H1 (cell line): ENCODE data around the gene MPPED2. TPM values are rescaled to one million over a fixed set of nuclear protein-coding genes. Genes with fewer than 3 reads are reported as not detected.

Experiments used
- CTCF ChIA-PET: fragments of 300-600 bp; sonication (Branson Sonifier 250); formaldehyde crosslinking; loops from one replicate; lab custom pipeline; 2021; ENCODE audit not compliant: partially characterized antibody; lab: Charles Lee
- POLR2A ChIA-PET: fragments of 300-600 bp; sonication (Branson Sonifier 250); formaldehyde crosslinking; loops from one replicate; lab custom pipeline; 2021; ENCODE audit warnings: inconsistent platforms; ENCODE audit not compliant: partially characterized antibody; lab: Charles Lee
- DNase-seq, 2 experiments: peaks; one replicate each; pipeline versions ENCODE4 v3.0.0 to v3.0.0-alpha.2; 2010 to 2022; ENCODE audit warnings: low spot score in 2 of 2, low read depth in 1 of 2, mixed read lengths in 1 of 2
- FAIRE-seq: peaks from 2 replicates; lab custom pipeline; 2011; peaks lifted over from hg19 to GRCh38; lab: Jason Lieb, UNC
- H2AFZ ChIP-seq: 2 replicates; pipeline ENCODE4 v1.8.1; 2012; ENCODE audit warnings: low read length, inconsistent platforms
- H2AK5ac ChIP-seq: 2 replicates; pipeline ENCODE4 v1.6.1; 2013; ENCODE audit warnings: low read depth, low read length
- H2BK120ac ChIP-seq: replicated peaks from 2 replicates; pipeline ENCODE3; 2013; ENCODE audit warnings: low read depth, low read length, inconsistent platforms
- H2BK12ac ChIP-seq: 2 replicates; pipeline ENCODE4 v1.6.1; 2013; ENCODE audit warnings: low read depth, low read length
- H2BK15ac ChIP-seq: 2 replicates; pipeline ENCODE4 v1.6.1; 2013; ENCODE audit warnings: low read length
- H2BK20ac ChIP-seq: 2 replicates; pipeline ENCODE4 v1.6.1; 2013; ENCODE audit warnings: low read length
- H2BK5ac ChIP-seq: 2 replicates; pipeline ENCODE4 v1.6.1; 2013; ENCODE audit warnings: low read depth, low read length
- H3K14ac ChIP-seq: 2 replicates; pipeline ENCODE4 v1.6.1; 2013; ENCODE audit warnings: inconsistent platforms; ENCODE audit not compliant: insufficient read length
- H3K18ac ChIP-seq: 2 replicates; pipeline ENCODE4 v1.6.1; 2013; ENCODE audit warnings: low read length; ENCODE audit errors: extremely low read depth
- H3K23ac ChIP-seq: 2 replicates; pipeline ENCODE4 v1.6.1; 2013; ENCODE audit warnings: inconsistent platforms; ENCODE audit not compliant: insufficient read length
- H3K23me2 ChIP-seq: 2 replicates; pipeline ENCODE4 v1.6.1; 2013; ENCODE audit warnings: low read depth, low read length
- H3K27ac ChIP-seq: 2 replicates; pipeline ENCODE4 v1.6.1; 2011; ENCODE audit warnings: low read depth, low read length, inconsistent platforms
- H3K27me3 ChIP-seq, 4 experiments: replicated peaks in 1 of 4; 1 replicate in 1 of 4; 2 replicates in 3 of 4; pipeline versions ENCODE4 v1.6.1 to v1.8.1; 2011 to 2013; ENCODE audit warnings: low read length in 3 of 4, mild to moderate bottlenecking in 3 of 4, inconsistent platforms in 2 of 4, mixed read lengths in 2 of 4, moderate library complexity in 1 of 4; ENCODE audit not compliant: control insufficient read depth in 3 of 4, insufficient read depth in 3 of 4; ENCODE audit errors: extremely low read depth in 1 of 4
- H3K36me3 ChIP-seq, 4 experiments: 2 replicates each; pipeline versions ENCODE4 v1.6.1 to v1.8.1; 2011 to 2013; ENCODE audit warnings: mild to moderate bottlenecking in 4 of 4, low read length in 3 of 4, moderate library complexity in 2 of 4, control low read depth in 1 of 4, inconsistent platforms in 1 of 4; ENCODE audit not compliant: insufficient read depth in 4 of 4, control insufficient read depth in 2 of 4
- H3K4ac ChIP-seq: replicated peaks from 2 replicates; pipeline ENCODE3; 2013; ENCODE audit warnings: low read length, low read depth, mixed read lengths, inconsistent platforms; ENCODE audit not compliant: insufficient read length
- H3K4me1 ChIP-seq, 4 experiments: replicated peaks in 1 of 4; 1 replicate in 1 of 4; 2 replicates in 3 of 4; pipeline versions ENCODE4 v1.6.1 to v1.8.1; 2011 to 2013; ENCODE audit warnings: low read length in 3 of 4, inconsistent platforms in 2 of 4, mixed read lengths in 1 of 4; ENCODE audit not compliant: insufficient read depth in 4 of 4, control insufficient read depth in 3 of 4
- H3K4me2 ChIP-seq, 2 experiments: 2 replicates each; pipeline versions ENCODE4 v1.6.1 to v1.8.1; 2011 to 2013; ENCODE audit warnings: low read depth in 2 of 2, low read length in 2 of 2, control low read depth in 1 of 2, inconsistent platforms in 1 of 2, mild to moderate bottlenecking in 1 of 2; ENCODE audit not compliant: insufficient read depth in 1 of 2
- H3K4me3 ChIP-seq, 4 experiments: fragments of 200-600, 300-600 bp in 1 of 4; sonication (generic), shearing (Covaris generic), sonication (Bioruptor Twin) in 1 of 4; 2 replicates each; pipeline versions ENCODE4 v1.5.1 to v1.8.1; 2011 to 2016; ENCODE audit warnings: low read length in 4 of 4, low read depth in 3 of 4, control low read depth in 2 of 4, inconsistent platforms in 2 of 4, mild to moderate bottlenecking in 2 of 4, mixed read lengths in 1 of 4, moderate library complexity in 1 of 4; ENCODE audit not compliant: insufficient read depth in 2 of 4; ENCODE audit errors: extremely low read depth in 1 of 4
- H3K56ac ChIP-seq: replicated peaks from 2 replicates; pipeline ENCODE3; 2013; ENCODE audit warnings: low read depth, mild to moderate bottlenecking, mixed read lengths, low read length, inconsistent platforms; ENCODE audit not compliant: insufficient read length
- H3K79me1 ChIP-seq: 2 replicates; pipeline ENCODE4 v1.6.1; 2013; ENCODE audit warnings: low read depth, low read length, control low read depth
- H3K79me2 ChIP-seq, 2 experiments: 2 replicates each; pipeline versions ENCODE4 v1.6.1 to v1.8.1; 2012 to 2013; ENCODE audit warnings: low read length in 2 of 2, mild to moderate bottlenecking in 2 of 2, inconsistent platforms in 1 of 2; ENCODE audit not compliant: insufficient read depth in 2 of 2, control insufficient read depth in 1 of 2
- H3K9ac ChIP-seq, 4 experiments: replicated peaks in 1 of 4; 1 replicate in 1 of 4; 2 replicates in 3 of 4; pipeline versions ENCODE4 v1.6.1 to v1.8.1; 2011 to 2013; ENCODE audit warnings: low read depth in 3 of 4, low read length in 3 of 4, control low read depth in 2 of 4, mild to moderate bottlenecking in 2 of 4, moderate library complexity in 2 of 4, inconsistent platforms in 1 of 4; ENCODE audit errors: extremely low read depth in 1 of 4
- H3K9me3 ChIP-seq, 2 experiments: 2 replicates each; pipeline versions ENCODE4 v1.6.1 to v1.8.1; 2012 to 2013; ENCODE audit warnings: mild to moderate bottlenecking in 2 of 2, moderate library complexity in 2 of 2, control low read depth in 1 of 2, inconsistent platforms in 1 of 2, low read depth in 1 of 2, low read length in 1 of 2, mixed read lengths in 1 of 2; ENCODE audit not compliant: insufficient read depth in 2 of 2
- H4K20me1 ChIP-seq, 2 experiments: replicated peaks in 1 of 2; 2 replicates each; pipeline versions ENCODE3 to v1.8.1; 2011 to 2013; ENCODE audit warnings: inconsistent platforms in 2 of 2, low read length in 2 of 2, mild to moderate bottlenecking in 1 of 2; ENCODE audit not compliant: insufficient read depth in 2 of 2, control insufficient read depth in 1 of 2
- H4K5ac ChIP-seq: 2 replicates; pipeline ENCODE4 v1.6.1; 2013; ENCODE audit warnings: low read length, low read depth, mixed read lengths, inconsistent platforms; ENCODE audit not compliant: insufficient read length
- H4K8ac ChIP-seq: 2 replicates; pipeline ENCODE4 v1.8.0; 2013; ENCODE audit warnings: mild to moderate bottlenecking, moderate library complexity, low read length, inconsistent platforms; ENCODE audit not compliant: insufficient read depth; ENCODE audit errors: extremely low read depth
- H4K91ac ChIP-seq: replicated peaks from 2 replicates; pipeline ENCODE3; 2013; ENCODE audit warnings: low read length, mixed read lengths, inconsistent platforms; ENCODE audit not compliant: insufficient read length
- KDM4A ChIP-seq: IDR thresholded peaks from one replicate; pipeline ENCODE4 v1.7.1; 2012; ENCODE audit warnings: low read depth, mild to moderate bottlenecking, moderate library complexity, low read length, inconsistent platforms; ENCODE audit not compliant: severe bottlenecking
- POLR2AphosphoS5 ChIP-seq: IDR thresholded peaks from 2 replicates; pipeline ENCODE4 v1.6.1; 2011; ENCODE audit warnings: low read depth, low read length
- TAF7 ChIP-seq: optimal IDR thresholded peaks from 2 replicates; pipeline ENCODE3; 2011; ENCODE audit warnings: low read depth, mild to moderate bottlenecking, inconsistent platforms, low read length, moderate library complexity, borderline replicate concordance
- WGBS, 2 experiments: shearing (Covaris generic) in 1 of 2; methylation state at CpG; one replicate each; pipeline versions ENCODE4 v1.1.6 to v1.1.7; 2013 to 2015; ENCODE audit warnings: low lambda C conversion rate in 2 of 2, mixed read lengths in 2 of 2, inconsistent platforms in 1 of 2, low coverage in 1 of 2, missing lambda C conversion rate in 1 of 2; ENCODE audit not compliant: insufficient replicate concordance in 2 of 2, insufficient coverage in 1 of 2, insufficient read length in 1 of 2; ENCODE audit errors: extremely low coverage in 1 of 2, missing lambda C conversion rate in 1 of 2; 5-methylcytosine and 5-hydroxymethylcytosine counted together
- polyA plus RNA-seq, 7 experiments: library from polyadenylated mRNA; depleted of rRNA in 3 of 7; stranded (reverse) in 5 of 7; unstranded in 2 of 7; fragments of >200 nt in 5 of 7; fragments of 200-250 nt in 2 of 7; gene quantifications; 1 replicate in 5 of 7; 2 replicates in 1 of 7; 4 replicates in 1 of 7; pipeline versions ENCODE4 v1.2.1 to v1.2.3, GENCODE V29; 2011 to 2013; ENCODE audit warnings: missing spikeins in 2 of 7, mixed read lengths in 2 of 7
- total RNA-seq: library from RNA; stranded (reverse); fragmentation: NEBNext Ultra II Directional; extraction: Animal tissue kit (Norgen Biotek cat#: 25700); gene quantifications from 2 replicates; pipeline ENCODE4 v1.2.1, GENCODE V29; 2021

Gene MPPED2
- total and polyA plus RNA-seq, 2 of the 8 experiments (the other 6 are each of a cell fraction or from before 2014, with no cell fraction given): 1.3 to 3.5 TPM

DNA sequence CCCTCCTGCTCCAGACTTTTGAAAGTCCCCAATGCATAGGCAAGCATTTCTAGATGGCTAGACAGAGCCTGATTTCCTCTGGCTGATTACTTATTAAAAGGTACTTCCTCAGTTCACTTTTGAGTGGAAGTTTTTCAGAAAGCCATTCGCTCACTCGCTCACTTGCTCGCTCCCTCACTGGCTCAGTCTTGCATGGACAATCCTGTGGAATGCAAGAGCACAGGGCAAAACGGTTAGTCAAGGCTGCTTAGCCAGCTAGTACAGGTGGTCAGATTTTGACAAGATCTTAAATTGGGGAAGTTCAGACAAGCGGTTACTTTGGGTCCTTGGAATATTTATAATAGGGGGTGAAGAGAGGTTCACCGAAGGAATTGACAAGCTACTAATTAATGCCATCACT is 162.3 kb downstream of the MPPED2 start:
- no peaks in the 10 kb centered on the region for H4K20me1 ChIP-seq
- H2BK12ac ChIP-seq: no peak overlapping the region
- H3K4me2 ChIP-seq: no peak overlapping the region; a peak in 1 of 4 replicates
- H4K5ac ChIP-seq: no peak overlapping the region
- H2BK15ac ChIP-seq: no peak overlapping the region
- no peak overlapping the region for H4K8ac ChIP-seq
- H2BK120ac ChIP-seq: no peak overlapping the region
- FAIRE-seq (no peak), DNase-seq (no peak)
- WGBS, 2 experiments: 96% methylated on average over 6 of the region's 6 CpGs; no CpG with 5 or more reads in 1 of the 2 experiments
- no peak overlapping the region for H3K9ac ChIP-seq
- POLR2A ChIA-PET: no interaction called here
- H3K4me1 ChIP-seq: peaks cover 7 to 18% (median 11%) of the 10 kb centered on the region in 4 experiments; a peak in 6 of 7 replicates
- no peaks in the 10 kb centered on the region for H3K79me1 ChIP-seq
- H3K14ac ChIP-seq: no peak overlapping the region
- H3K56ac ChIP-seq: no peak overlapping the region
- CTCF ChIA-PET: interaction anchor here (1.2 kb wide), 1 partner anchor 490 kb away, joined by 4 read pairs; no protein-coding TSS in a partner anchor
- H3K4ac ChIP-seq: no peak overlapping the region
- no peak overlapping the region for H3K27ac ChIP-seq
- H3K4me3 ChIP-seq: no peak overlapping the region
- no peaks in the 10 kb centered on the region for H3K36me3 ChIP-seq
- TF ChIP-seq POLR2AphosphoS5: no peak
- no peak for TF ChIP-seq KDM4A
- no peak for TF ChIP-seq TAF7
- no peak overlapping the region for H2BK20ac ChIP-seq
- no peak overlapping the region for H2AFZ ChIP-seq
- no peaks in the 10 kb centered on the region for H3K23me2 ChIP-seq
- H3K79me2 ChIP-seq: no peaks in the 10 kb centered on the region
- no peaks in the 10 kb centered on the region for H3K27me3 ChIP-seq
- no peak overlapping the region for H2BK5ac ChIP-seq
- no peak overlapping the region for H3K23ac ChIP-seq
- no peaks in the 10 kb centered on the region for H3K9me3 ChIP-seq
- no peak overlapping the region for H3K18ac ChIP-seq
- no peak overlapping the region for H4K91ac ChIP-seq
- H2AK5ac ChIP-seq: no peak overlapping the region
